IMR-90 (cell line): ENCODE data around the gene PSMB11.

ENCODE experiments used
- CTCF ChIP-seq: conservative IDR thresholded peaks from 2 replicates; pipeline ENCODE4 v1.5.1; 2012; ENCODE audit warnings: mild to moderate bottlenecking, low read depth, low read length, improper control_type of control experiment
- ELK1 ChIP-seq: fragments of 150-350 bp; IDR thresholded peaks from 2 replicates; pipeline ENCODE4 v1.6.1; 2016; ENCODE audit warnings: low read depth, mild to moderate bottlenecking, low read length, moderate library complexity, borderline replicate concordance
- MAFK ChIP-seq: IDR thresholded peaks from 2 replicates; pipeline ENCODE4 v1.6.1; 2012; ENCODE audit warnings: low read depth, low read length, improper control_type of control experiment
- SMC3 ChIP-seq: fragments of 150-350 bp; IDR thresholded peaks from 2 replicates; pipeline ENCODE4 v1.6.1; 2016; ENCODE audit warnings: low read depth, mild to moderate bottlenecking, antibody characterized with exemption, low read length, moderate library complexity

DNA sequence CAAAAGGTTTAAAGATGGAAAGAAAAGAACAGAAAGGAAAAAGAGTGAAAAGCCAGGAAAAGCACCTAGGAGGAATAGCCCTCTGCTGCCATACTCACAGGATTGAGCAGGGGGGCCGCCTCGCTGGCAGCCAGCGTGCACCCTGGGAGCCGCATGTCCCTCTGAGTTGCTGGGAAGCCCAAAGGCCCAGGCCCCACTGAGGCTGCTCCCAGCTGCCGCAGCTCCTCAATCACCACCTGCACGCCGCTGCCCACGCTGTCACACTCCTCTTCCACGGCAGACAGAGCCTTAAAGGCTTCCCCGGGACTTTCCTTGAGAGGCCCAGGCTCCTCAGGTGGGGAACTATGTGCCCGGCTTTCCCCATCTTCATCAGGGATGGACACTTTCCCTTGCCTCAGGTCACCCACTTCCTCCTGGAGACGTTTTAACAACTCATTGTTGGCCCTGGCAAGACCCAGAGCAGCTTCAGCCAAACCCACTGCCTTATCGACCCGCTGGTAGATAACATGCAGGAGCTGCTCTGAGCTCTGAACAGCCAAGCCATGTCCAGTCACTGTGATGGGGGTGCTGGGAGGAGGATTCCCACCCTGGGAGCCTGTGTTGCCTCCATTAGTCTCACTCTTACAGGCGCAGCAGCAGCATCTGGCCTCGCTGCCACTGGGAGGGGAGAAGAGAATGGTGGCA is 43.5 kb upstream of the PSMB11 start:
- TF ChIP-seq MAFK, result no peak
- no peak for TF ChIP-seq ELK1
- no peak for TF ChIP-seq CTCF
- no peak for TF ChIP-seq SMC3
